ENCODE results near the gene MAPK12. TPM values are rescaled to one million over a fixed set of nuclear protein-coding genes. Genes with fewer than 3 reads are reported as not detected.

MAPK12 gene
- total and polyA plus RNA-seq, 2 donors (not counting 3 experiments of a cell fraction or from before 2014, with no cell fraction given) = 72.3 to 86.8 TPM

- FAIRE-seq (no peak), DNase-seq (ENCODE audit: low read depth, low spot score) (no peak)
- no TSS peak for BruUV-seq (replicated peaks)
- no peaks in the 10 kb centered on the region for H3K27me3 ChIP-seq (ENCODE audit: control insufficient read depth in 2 of 2, insufficient read depth in 2 of 2, low read length in 2 of 2)
- no peaks in the 10 kb centered on the region for H3K4me1 ChIP-seq (ENCODE audit: control insufficient read depth, extremely low read depth, insufficient read depth, low read length)
- TF ChIP-seq FOS (IDR thresholded peaks at IDR 0.05; ENCODE audit: borderline replicate concordance, insufficient read depth, low read length) = no peak
- no peak for TF ChIP-seq MAX (IDR thresholded peaks at IDR 0.05; ENCODE audit: insufficient read depth, insufficient read length)
- TF ChIP-seq GATA2 (IDR thresholded peaks at IDR 0.05; ENCODE audit: insufficient read depth, insufficient read length, low read depth, low read length) = no peak
- TF ChIP-seq EZH2 (IDR thresholded peaks at IDR 0.05; ENCODE audit: borderline replicate concordance, low read depth, low read length, severe bottlenecking) = no peak
- TF ChIP-seq POLR2AphosphoS5 (IDR thresholded peaks at IDR 0.05; ENCODE audit: insufficient read depth, low read depth, low read length) = no peak
- TF ChIP-seq POLR2A (IDR thresholded peaks at IDR 0.05; ENCODE audit: low read depth, low read length) = no peak
- no peak for TF ChIP-seq MYC (IDR thresholded peaks at IDR 0.05; ENCODE audit: low read depth, low read length)
- TF ChIP-seq JUN (IDR thresholded peaks at IDR 0.05; ENCODE audit: borderline replicate concordance, insufficient read depth, insufficient read length, low read depth) = no peak
- TF ChIP-seq CTCF (IDR thresholded peaks at IDR 0.05; ENCODE audit: extremely low read depth in 1 of 2, insufficient read depth in 1 of 2, low read depth in 1 of 2, low read length in 2 of 2) = no peak
- intact Hi-C loops (cut with micrococcal nuclease) = no loop called here
- H3K79me2 ChIP-seq (ENCODE audit: control insufficient read depth, insufficient read depth, low read length) = peaks cover 21% of the 10 kb centered on the region
- H3K4me3 ChIP-seq (replicated peaks in 1 of 3; ENCODE audit: insufficient read depth in 1 of 3, low read depth in 1 of 3, low read length in 3 of 3) = no peak overlapping the region
- POLR2A ChIA-PET = interaction anchor here (0.7 kb wide), 1 partner anchor 445 kb away, joined by 9 read pairs; no protein-coding TSS in a partner anchor
- no peaks in the 10 kb centered on the region for H3K9me1 ChIP-seq (replicated peaks; ENCODE audit: control insufficient read depth, extremely low read depth, insufficient read depth, low read length)
- peaks cover 26 to 55% of the 10 kb centered on the region in 2 experiments for H3K36me3 ChIP-seq (ENCODE audit: control insufficient read depth in 2 of 2, extremely low read depth in 1 of 2, insufficient read depth in 2 of 2, low read length in 2 of 2)
- H3K9ac ChIP-seq (replicated peaks; ENCODE audit: extremely low read depth, insufficient read depth, low read length) = no peak overlapping the region
- no peak overlapping the region for H3K27ac ChIP-seq (ENCODE audit: insufficient read depth, low read depth, low read length)
- H3K9me3 ChIP-seq (replicated peaks; ENCODE audit: control insufficient read depth, insufficient read depth, low read length) = no peaks in the 10 kb centered on the region
- H3K4me2 ChIP-seq (ENCODE audit: insufficient read depth, low read length) = no peak overlapping the region
- CTCF ChIA-PET = interaction anchor here (2.1 kb wide), 1 partner anchor 8 kb away, joined by 5 read pairs; no protein-coding TSS in a partner anchor
- no peaks in the 10 kb centered on the region for H4K20me1 ChIP-seq (replicated peaks; ENCODE audit: control insufficient read depth, extremely low read depth, insufficient read depth, low read length)
- dilution Hi-C loops (cut with MboI; ENCODE audit: extremely low pct_ligation_motif_present, low sequenced_read_pairs) = no loop called here
- no peak overlapping the region for H2AFZ ChIP-seq (ENCODE audit: low read depth, low read length)
Measured at GRCh38 chr22:50215297-50216054, 46.0 kb downstream of the MAPK12 start.

All from endothelial cell of umbilical vein (primary cell).